Loucy (cell line): ENCODE measurements around the gene AAK1.

Experiments used
- H2AFZ ChIP-seq: fragments of 200-600 bp; sonication (generic); 2 replicates; pipeline ENCODE4 v1.6.0; 2016; ENCODE audit warnings: antibody characterized with exemption, mild to moderate bottlenecking, low read length, moderate library complexity
- H3F3A ChIP-seq: fragments of 200-600 bp; 2 replicates; pipeline ENCODE4 v1.6.0; 2016; ENCODE audit warnings: antibody characterized with exemption, low read depth, mild to moderate bottlenecking
- H3K27me3 ChIP-seq: fragments of 200-600 bp; sonication (generic); 2 replicates; pipeline ENCODE4 v1.6.1; 2014; ENCODE audit warnings: low read length, mild to moderate bottlenecking; ENCODE audit not compliant: insufficient read depth, poor library complexity, severe bottlenecking
- H3K36me3 ChIP-seq: fragments of 200-600 bp; sonication (generic); 2 replicates; pipeline ENCODE4 v1.6.1; 2016; ENCODE audit warnings: low read length; ENCODE audit not compliant: insufficient read depth
- H3K4me1 ChIP-seq: fragments of 200-600 bp; sonication (generic); 2 replicates; pipeline ENCODE4 v1.5.1; 2014; ENCODE audit warnings: low read length, mild to moderate bottlenecking; ENCODE audit not compliant: insufficient read depth, poor library complexity, severe bottlenecking
- H3K4me2 ChIP-seq: fragments of 200-600 bp; sonication (generic); 2 replicates; pipeline ENCODE4 v1.6.0; 2014; ENCODE audit warnings: antibody characterized with exemption, low read length, low read depth, mild to moderate bottlenecking; ENCODE audit not compliant: poor library complexity, severe bottlenecking
- H3K4me3 ChIP-seq: fragments of 200-600 bp; sonication (generic); 2 replicates; pipeline ENCODE4 v1.5.1; 2014; ENCODE audit warnings: low read length, mild to moderate bottlenecking, mixed read lengths; ENCODE audit not compliant: poor library complexity, severe bottlenecking
- H3K79me2 ChIP-seq: fragments of 200-600 bp; sonication (generic); 2 replicates; pipeline ENCODE4 v1.6.1; 2014; ENCODE audit warnings: low read length; ENCODE audit not compliant: insufficient read depth
- H3K9ac ChIP-seq: fragments of 200-600 bp; sonication (generic); 2 replicates; pipeline ENCODE4 v1.6.0; 2014; ENCODE audit warnings: mild to moderate bottlenecking, low read depth, low read length, moderate library complexity; ENCODE audit not compliant: poor library complexity, severe bottlenecking
- H3K9me2 ChIP-seq: fragments of 200-600 bp; sonication (generic); replicated peaks from 2 replicates; pipeline ENCODE4 v1.6.1; 2016; ENCODE audit warnings: low read depth, low read length, mixed read lengths
- H3K9me3 ChIP-seq: fragments of 200-600 bp; sonication (generic); 2 replicates; pipeline ENCODE4 v1.6.1; 2014; ENCODE audit warnings: mild to moderate bottlenecking, antibody characterized with exemption, low read length, low read depth; ENCODE audit not compliant: insufficient read depth
- H4K20me1 ChIP-seq: fragments of 200-600 bp; sonication (generic); 2 replicates; pipeline ENCODE4 v1.6.0; 2014; ENCODE audit warnings: antibody characterized with exemption, low read length, mild to moderate bottlenecking; ENCODE audit not compliant: insufficient read depth, poor library complexity, severe bottlenecking
- CTCF ChIP-seq: fragments of 200-600 bp; sonication (generic); conservative IDR thresholded peaks from 2 replicates; pipeline ENCODE4 v1.5.1; 2014; ENCODE audit warnings: mild to moderate bottlenecking, antibody characterized with exemption, low read length
- EZH2phosphoT487 ChIP-seq: fragments of 200-600 bp; IDR thresholded peaks from 2 replicates; pipeline ENCODE4 v1.6.1; 2018; ENCODE audit warnings: antibody characterized with exemption, mild to moderate bottlenecking, moderate library complexity, borderline replicate concordance

AAK1 gene

GRCh38 chr2:69456154-69456553, 187.4 kb downstream of the AAK1 start:
- TF ChIP-seq CTCF (no peak), EZH2phosphoT487 (no peak)
- Histone ChIP-seq H3K79me2 (no peaks in the 10 kb centered on the region), H3K4me2 (no peak overlapping the region), H3K9me3 (no peaks in the 10 kb centered on the region), H2AFZ (no peak overlapping the region), H3F3A (no peaks in the 10 kb centered on the region), H3K4me3 (no peak overlapping the region), H3K4me1 (no peaks in the 10 kb centered on the region), H3K9me2 (no peaks in the 10 kb centered on the region), H4K20me1 (no peaks in the 10 kb centered on the region), H3K36me3 (no peaks in the 10 kb centered on the region), H3K27me3 (no peaks in the 10 kb centered on the region), H3K9ac (no peak overlapping the region)

GRCh38 chr2:69454976-69455375, 188.6 kb downstream of the AAK1 start:
- H3K4me3 ChIP-seq, result no peak overlapping the region
- H3K27me3 ChIP-seq, result no peaks in the 10 kb centered on the region
- H3F3A ChIP-seq, result no peaks in the 10 kb centered on the region
- H3K4me2 ChIP-seq, result no peak overlapping the region
- no peaks in the 10 kb centered on the region for H3K4me1 ChIP-seq
- no peaks in the 10 kb centered on the region for H4K20me1 ChIP-seq
- TF ChIP-seq CTCF (no peak), EZH2phosphoT487 (no peak)
- no peaks in the 10 kb centered on the region for H3K36me3 ChIP-seq
- no peak overlapping the region for H3K9ac ChIP-seq
- no peak overlapping the region for H2AFZ ChIP-seq
- H3K79me2 ChIP-seq, result no peaks in the 10 kb centered on the region
- no peaks in the 10 kb centered on the region for H3K9me2 ChIP-seq
- no peaks in the 10 kb centered on the region for H3K9me3 ChIP-seq

- Histone ChIP-seq H3K4me3 (no peak overlapping the region), H2AFZ (no peak overlapping the region), H3K4me2 (no peak overlapping the region), H3F3A (no peaks in the 10 kb centered on the region), H3K36me3 (no peaks in the 10 kb centered on the region), H3K27me3 (no peaks in the 10 kb centered on the region), H3K9ac (no peak overlapping the region), H4K20me1 (no peaks in the 10 kb centered on the region), H3K9me3 (no peaks in the 10 kb centered on the region), H3K9me2 (no peaks in the 10 kb centered on the region), H3K4me1 (no peaks in the 10 kb centered on the region), H3K79me2 (no peaks in the 10 kb centered on the region)
- TF ChIP-seq EZH2phosphoT487, result no peak
- TF ChIP-seq CTCF, result no peak
These were observed 189.9 kb downstream of the AAK1 start for GRCh38 chr2:69453475-69454129.
